ENCODE data around the gene DTX4.

DTX4 gene

GRCh38 chr11:59173080-59173963, 1.4 kb downstream of the DTX4 start:
- no peak for DNase-seq (ENCODE audit: low read depth)

GRCh38 chr11:59173964-59174663, 2.2 kb downstream of the DTX4 start:
- no peak for DNase-seq (ENCODE audit: low read depth)

- DNase-seq (ENCODE audit: low read depth): no peak
Measured at GRCh38 chr11:59174664-59175033, 2.7 kb downstream of the DTX4 start.

- DNase-seq (ENCODE audit: low read depth): no peak
Measured at GRCh38 chr11:59175091-59175501, 3.2 kb downstream of the DTX4 start.

GRCh38 chr11:59176330-59176729, 4.4 kb downstream of the DTX4 start:
- DNase-seq (ENCODE audit: low read depth): no peak

GRCh38 chr11:59178402-59178801, 6.5 kb downstream of the DTX4 start:
- no peak for DNase-seq (ENCODE audit: low read depth)

GRCh38 chr11:59179121-59179520, 7.2 kb downstream of the DTX4 start:
- no peak for DNase-seq (ENCODE audit: low read depth)

- DNase-seq (ENCODE audit: low read depth): no peak
Measured at GRCh38 chr11:59180168-59180776, 8.3 kb downstream of the DTX4 start.

GRCh38 chr11:59180907-59181306, 9.0 kb downstream of the DTX4 start:
- DNase-seq (ENCODE audit: low read depth): no peak

- no peak for DNase-seq (ENCODE audit: low read depth)
Measured at GRCh38 chr11:59181746-59182456, 10.0 kb downstream of the DTX4 start.

GRCh38 chr11:59182457-59183151, 10.7 kb downstream of the DTX4 start:
- DNase-seq (ENCODE audit: low read depth): no peak

GRCh38 chr11:59183771-59184170, 11.8 kb downstream of the DTX4 start:
- no peak for DNase-seq (ENCODE audit: low read depth)

- DNase-seq (ENCODE audit: low read depth): no peak
Measured at GRCh38 chr11:59184691-59185339, 12.9 kb downstream of the DTX4 start.

GRCh38 chr11:59185386-59185945, 13.5 kb downstream of the DTX4 start:
- DNase-seq (ENCODE audit: low read depth): no peak

- no peak for DNase-seq (ENCODE audit: low read depth)
Measured at GRCh38 chr11:59186130-59186594, 14.2 kb downstream of the DTX4 start.

- no peak for DNase-seq (ENCODE audit: low read depth)
Measured at GRCh38 chr11:59187035-59187434, 15.1 kb downstream of the DTX4 start.

- DNase-seq (ENCODE audit: low read depth): no peak
Measured at GRCh38 chr11:59187587-59187986, 15.7 kb downstream of the DTX4 start.

- no peak for DNase-seq (ENCODE audit: low read depth)
Measured at GRCh38 chr11:59188954-59189353, 17.0 kb downstream of the DTX4 start.

GRCh38 chr11:59189986-59190385, 18.1 kb downstream of the DTX4 start:
- no peak for DNase-seq (ENCODE audit: low read depth)

- DNase-seq (ENCODE audit: low read depth): no peak
Measured at GRCh38 chr11:59191095-59191494, 19.2 kb downstream of the DTX4 start.

GRCh38 chr11:59191890-59192289, 20.0 kb downstream of the DTX4 start:
- DNase-seq (ENCODE audit: low read depth): no peak

Data from HS-27A (cell line).